Chondrocyte (in vitro differentiated cells): ENCODE results near the gene CLIP1. TPM values are rescaled to one million over a fixed set of nuclear protein-coding genes. Genes with fewer than 3 reads are reported as not detected.

ENCODE experiments used
- DNase-seq: peaks from one replicate; pipeline ENCODE4 v3.0.0; 2021; ENCODE audit warnings: mixed read lengths, low spot score
- H3K27ac Mint-ChIP-seq: one replicate; pipeline ENCODE4 v1.8.0; 2021; ENCODE audit warnings: mild to moderate bottlenecking, moderate library complexity, mixed read lengths; ENCODE audit not compliant: unreplicated experiment
- H3K27me3 Mint-ChIP-seq: 2 replicates; pipeline ENCODE4 v1.8.0; 2021; ENCODE audit warnings: low read depth, mixed read lengths
- H3K36me3 Mint-ChIP-seq: 2 replicates; pipeline ENCODE4 v1.8.0; 2021; ENCODE audit warnings: low read depth, mixed read lengths
- H3K4me1 Mint-ChIP-seq: 2 replicates; pipeline ENCODE4 v1.8.0; 2021; ENCODE audit warnings: low read depth, mild to moderate bottlenecking, mixed read lengths
- H3K4me3 Mint-ChIP-seq: one replicate; pipeline ENCODE4 v1.8.0; 2021; ENCODE audit warnings: mild to moderate bottlenecking, moderate library complexity, mixed read lengths; ENCODE audit not compliant: unreplicated experiment
- H3K9me3 Mint-ChIP-seq: 2 replicates; pipeline ENCODE4 v1.8.0; 2021; ENCODE audit warnings: low read depth, mixed read lengths
- CTCF ChIP-seq: fragments of 200-600 bp; sonication (generic); IDR thresholded peaks from 2 replicates; pipeline ENCODE4 v1.5.0; 2021; ENCODE audit warnings: antibody characterized with exemption, mild to moderate bottlenecking, moderate library complexity
- total RNA-seq: library from RNA; stranded (reverse); gene quantifications from 3 replicates; pipeline ENCODE4 v1.2.1, GENCODE V29; 2021

CLIP1 gene
- total RNA-seq, 1 donor from 2014 or later: 101 TPM

GRCh38 chr12:122250536-122250935, 171.9 kb downstream of the CLIP1 start:
- DNase-seq: no peak
- Mint-ChIP-seq H3K4me3 (no peak overlapping the region), H3K27me3 (no peaks in the 10 kb centered on the region), H3K36me3 (peaks cover 19% of the 10 kb centered on the region), H3K4me1 (no peaks in the 10 kb centered on the region), H3K27ac (no peak overlapping the region), H3K9me3 (no peaks in the 10 kb centered on the region)
- no peak for TF ChIP-seq CTCF

GRCh38 chr12:122250047-122250446, 172.4 kb downstream of the CLIP1 start:
- Mint-ChIP-seq H3K27me3 (no peaks in the 10 kb centered on the region), H3K4me3 (no peak overlapping the region), H3K36me3 (peaks cover 19% of the 10 kb centered on the region), H3K9me3 (no peaks in the 10 kb centered on the region), H3K4me1 (no peaks in the 10 kb centered on the region), H3K27ac (no peak overlapping the region)
- no peak for TF ChIP-seq CTCF
- no peak for DNase-seq

- Mint-ChIP-seq H3K4me1 (no peaks in the 10 kb centered on the region), H3K36me3 (peaks cover 19% of the 10 kb centered on the region), H3K27me3 (no peaks in the 10 kb centered on the region), H3K4me3 (no peak overlapping the region), H3K9me3 (no peaks in the 10 kb centered on the region), H3K27ac (no peak overlapping the region)
- DNase-seq: no peak
- no peak for TF ChIP-seq CTCF
Observed at GRCh38 chr12:122245553-122245952, 176.9 kb downstream of the CLIP1 start.

- Mint-ChIP-seq H3K9me3 (no peaks in the 10 kb centered on the region), H3K4me1 (no peaks in the 10 kb centered on the region), H3K36me3 (peaks cover 18% of the 10 kb centered on the region), H3K27ac (no peak overlapping the region), H3K27me3 (no peaks in the 10 kb centered on the region), H3K4me3 (no peak overlapping the region)
- no peak for DNase-seq
- no peak for TF ChIP-seq CTCF
Observed at GRCh38 chr12:122244565-122245371, 177.7 kb downstream of the CLIP1 start.

- no peak for DNase-seq
- H3K27ac Mint-ChIP-seq: no peak overlapping the region
- no peaks in the 10 kb centered on the region for H3K9me3 Mint-ChIP-seq
- H3K27me3 Mint-ChIP-seq: no peaks in the 10 kb centered on the region
- TF ChIP-seq CTCF: no peak
- H3K36me3 Mint-ChIP-seq: peaks cover 11% of the 10 kb centered on the region
- H3K4me3 Mint-ChIP-seq: no peak overlapping the region
- H3K4me1 Mint-ChIP-seq: no peaks in the 10 kb centered on the region
Observed at GRCh38 chr12:122243965-122244364, 178.5 kb downstream of the CLIP1 start.
